GDM1 (cell line): ENCODE measurements around the gene MEIS2.

Source experiments
- DNase-seq: peaks from one replicate; lab custom pipeline; 2025; lab: John Stamatoyannopoulos, UW

The MEIS2 gene

DNA sequence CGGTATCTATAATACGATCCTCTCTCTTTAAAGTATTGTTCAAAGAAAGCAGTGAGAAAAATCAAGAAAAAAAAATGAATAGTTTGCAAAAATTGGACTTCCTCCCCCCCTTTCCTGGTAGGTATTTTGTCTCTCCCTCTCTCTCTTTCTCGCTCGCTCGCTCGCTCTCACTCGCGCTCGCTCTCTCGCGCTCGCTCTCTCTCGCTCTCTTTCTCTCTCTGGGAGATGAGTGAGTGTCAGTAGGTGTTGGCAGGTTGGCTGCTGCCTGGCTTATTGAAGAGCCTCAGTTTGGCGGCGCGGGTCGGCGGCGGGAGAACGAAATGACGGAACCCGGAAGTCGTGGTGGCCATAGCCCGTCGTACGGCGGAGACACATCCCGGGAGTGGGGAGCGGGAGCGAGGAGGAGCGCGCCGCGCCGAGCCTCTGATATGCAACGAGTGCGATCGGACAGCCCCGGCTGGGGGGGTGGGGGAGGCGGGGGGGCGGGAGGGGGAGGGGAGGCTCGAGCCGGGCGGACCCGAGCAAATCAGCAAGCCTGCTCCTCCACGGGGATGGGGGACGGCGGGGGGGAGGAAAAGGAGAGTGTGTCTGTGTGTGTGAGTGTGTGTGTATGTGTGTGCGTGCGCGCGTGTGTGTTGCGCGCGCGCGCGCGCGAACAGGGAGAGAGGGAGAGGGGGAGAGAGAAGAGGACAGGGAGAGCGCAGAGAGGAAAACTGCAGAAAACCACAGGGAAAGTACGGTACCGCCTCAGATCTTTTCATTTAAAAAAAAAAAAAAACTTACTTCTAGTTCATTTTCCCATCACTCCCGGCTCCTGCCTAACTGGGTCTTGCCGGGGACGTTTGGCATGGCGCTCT is at the start of gene MEIS2:
TSS of gene MEIS2 (minus strand) at position 441 of the 857 bp plus-strand sequence. CDS start 1,083 bp downstream, outside the sequence.
- no peak for DNase-seq

DNA sequence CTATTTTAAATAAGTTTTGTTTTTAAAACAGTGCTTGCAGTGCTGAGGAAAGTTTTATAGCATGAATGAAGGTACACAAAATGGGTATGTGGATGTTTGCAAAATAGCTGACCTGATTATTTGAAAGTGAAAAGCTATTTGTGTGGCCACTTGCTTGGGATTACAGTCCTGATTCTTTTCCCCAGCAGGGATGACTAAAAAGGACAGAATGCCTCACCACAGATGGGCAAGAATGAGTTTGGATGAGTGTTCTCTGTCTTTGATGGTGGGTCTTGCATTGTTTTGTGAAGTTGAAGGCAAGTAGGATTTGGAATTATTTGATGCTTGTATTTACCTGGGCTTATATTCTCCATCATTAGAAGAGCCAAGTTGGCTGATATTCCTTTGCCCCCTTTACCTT is 48.8 kb upstream of the MEIS2 start:
- no peak for DNase-seq

DNA sequence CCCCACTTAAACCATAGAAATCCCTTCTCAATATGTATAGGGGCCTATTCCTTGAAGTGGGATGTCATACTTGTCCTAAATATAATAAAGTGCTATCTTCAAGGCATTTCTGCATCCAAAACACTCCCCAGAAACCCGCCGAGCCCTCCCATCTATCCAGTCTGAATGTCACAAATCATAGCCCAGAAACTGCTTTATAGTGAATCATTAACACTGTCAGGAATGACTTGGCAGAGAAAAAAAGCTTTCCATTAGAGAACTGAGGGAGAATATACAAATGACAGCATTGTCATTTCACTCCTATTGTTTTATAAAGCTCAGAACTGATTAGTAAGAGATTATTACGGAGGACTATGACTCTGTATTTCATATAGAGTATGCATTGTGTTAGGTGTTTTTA is 48.4 kb upstream of the MEIS2 start:
- no peak for DNase-seq

DNA sequence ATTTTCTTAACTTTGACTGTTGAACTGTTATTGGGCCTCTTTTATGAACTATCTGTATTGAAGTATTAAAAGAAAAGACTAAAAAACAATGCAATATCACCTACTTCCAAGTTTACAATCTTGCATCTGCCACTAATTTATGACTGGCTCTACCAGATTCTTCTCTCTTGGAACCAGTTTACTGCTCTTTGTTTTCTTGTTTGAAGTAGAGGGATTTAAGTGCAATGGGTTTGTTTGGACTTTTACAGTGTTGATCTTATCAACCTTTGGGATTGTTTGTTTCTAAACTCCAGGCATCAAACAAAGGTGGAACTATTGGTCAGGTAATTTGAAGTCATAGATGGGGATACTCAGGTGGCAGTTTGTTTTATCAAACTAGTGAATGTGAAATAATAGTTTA is 43.0 kb upstream of the MEIS2 start:
- no peak for DNase-seq

DNA sequence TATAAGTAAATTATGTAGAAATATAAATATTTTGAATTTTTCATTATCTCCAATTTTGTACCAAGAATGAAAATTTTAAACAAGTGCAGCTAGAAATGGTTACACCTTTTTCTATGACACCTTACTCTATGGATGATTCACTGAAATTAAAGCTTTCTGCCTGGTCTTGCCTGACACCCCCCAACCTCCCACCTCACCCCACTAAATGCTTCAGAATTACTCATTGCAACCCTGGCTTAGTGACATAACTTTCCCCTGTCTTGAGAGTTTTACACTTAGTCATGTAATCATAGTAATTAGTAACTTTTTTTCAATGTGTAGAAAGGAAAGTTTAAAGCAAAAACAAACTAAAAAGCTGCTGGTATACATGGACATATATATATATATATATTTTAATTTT is 42.0 kb upstream of the MEIS2 start:
- no peak for DNase-seq

DNA sequence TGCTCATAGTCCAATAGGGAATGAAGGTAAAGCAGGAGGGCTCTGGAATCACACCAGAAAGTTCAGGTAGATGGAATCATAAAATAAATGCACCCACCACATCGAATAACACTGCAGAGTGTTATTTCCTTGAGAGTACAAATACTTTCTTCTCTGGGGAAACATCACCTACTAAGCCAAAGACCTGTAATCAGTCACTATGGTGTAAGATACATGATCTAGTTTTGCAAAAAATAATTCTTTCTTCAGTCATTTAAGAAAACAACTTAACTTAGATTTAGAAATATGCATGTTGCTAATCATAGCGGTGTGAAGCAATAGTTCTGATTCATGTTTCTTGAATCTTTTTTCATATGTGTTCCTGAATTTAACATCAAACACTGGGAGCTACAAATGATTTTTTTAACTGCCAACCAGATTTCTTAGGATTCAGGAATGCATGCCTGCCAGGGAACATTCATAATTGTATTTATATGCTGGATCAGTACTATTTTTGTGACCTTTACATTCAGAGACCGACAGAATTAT is 40.2 kb upstream of the MEIS2 start:
- DNase-seq, result no peak

DNA sequence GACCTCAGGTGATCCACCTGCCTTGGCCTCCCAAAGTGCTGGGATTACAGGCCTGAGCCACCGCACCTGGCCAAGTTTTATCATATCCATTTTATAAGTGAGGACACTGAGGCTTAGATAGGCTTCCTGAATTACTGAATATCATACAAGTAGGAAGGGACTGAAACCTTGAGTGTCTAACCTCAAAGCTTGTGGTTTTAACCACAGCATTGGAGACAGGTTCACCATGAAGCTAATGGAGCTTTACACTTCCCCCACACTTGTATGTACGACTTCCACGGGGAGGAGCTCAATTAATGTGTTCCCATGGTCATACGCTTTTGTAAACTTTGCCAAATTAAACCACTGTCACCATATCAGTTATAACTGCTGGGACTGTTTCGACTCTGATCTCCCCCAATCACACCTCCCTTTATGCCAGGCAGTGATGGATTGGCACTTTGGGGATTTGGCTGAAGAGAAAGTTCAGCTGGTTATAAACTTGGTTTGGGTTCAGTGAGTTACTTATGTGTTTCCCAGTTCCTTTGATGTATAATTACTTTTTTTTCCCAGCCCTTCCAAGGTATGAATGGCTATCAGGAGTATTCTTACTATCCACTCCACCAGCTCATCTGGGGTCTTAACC is 38.4 kb upstream of the MEIS2 start:
- DNase-seq, result no peak

DNA sequence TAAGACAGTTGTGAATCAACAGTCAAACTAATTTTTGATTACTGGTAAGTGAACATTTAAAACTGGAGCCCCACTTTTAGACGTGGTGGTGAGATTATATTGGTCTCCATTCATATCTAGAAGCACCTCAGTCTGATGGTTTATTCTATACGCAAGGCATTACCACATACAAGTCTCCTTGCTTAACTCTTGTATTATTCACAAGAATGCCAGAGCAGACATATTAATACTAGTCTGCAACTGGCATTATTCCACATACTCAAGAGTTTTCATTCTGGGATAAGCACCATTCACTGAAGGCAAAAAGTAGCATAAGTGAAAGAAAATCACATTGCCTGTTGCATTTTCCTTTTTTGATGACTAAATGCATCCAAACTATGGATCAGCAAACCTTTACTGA is 36.9 kb upstream of the MEIS2 start:
- no peak for DNase-seq

DNA sequence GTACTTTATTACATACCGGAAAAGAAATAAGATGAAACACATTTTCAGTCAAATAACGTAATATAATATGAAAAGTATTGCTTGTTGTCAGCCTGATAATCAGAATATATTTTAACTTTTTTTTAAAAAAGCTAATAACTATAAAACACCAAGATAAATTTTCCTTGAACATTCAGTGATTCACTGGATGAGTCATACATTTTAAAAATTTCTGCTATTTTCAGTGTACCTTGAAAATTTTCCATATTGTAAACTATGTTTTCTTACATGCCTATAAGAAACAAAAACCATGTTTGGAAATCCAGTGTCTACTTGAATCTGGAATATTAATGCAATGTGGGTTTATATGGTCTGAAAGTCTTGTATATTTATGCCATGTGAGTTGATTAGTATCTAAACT is 36.3 kb upstream of the MEIS2 start:
- no peak for DNase-seq

DNA sequence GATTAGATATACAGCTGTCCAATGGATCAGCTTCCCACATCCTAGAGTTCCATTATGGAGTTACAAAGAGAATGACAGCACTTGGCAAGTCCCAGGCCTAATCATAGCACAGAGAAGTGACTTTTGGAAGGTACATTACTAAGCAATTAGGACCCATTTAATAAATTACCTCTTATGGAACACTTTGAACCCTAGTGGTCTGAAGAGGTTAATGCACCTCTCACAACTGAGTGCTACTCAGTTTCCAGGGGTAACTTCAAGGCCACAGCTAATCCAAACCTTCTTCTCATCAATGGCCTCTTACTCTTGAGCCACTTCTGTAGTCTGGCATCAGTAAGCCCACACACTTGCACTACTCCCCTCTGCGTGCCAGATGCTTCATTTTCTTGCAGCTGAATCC is 34.9 kb upstream of the MEIS2 start:
- DNase-seq, result no peak

DNA sequence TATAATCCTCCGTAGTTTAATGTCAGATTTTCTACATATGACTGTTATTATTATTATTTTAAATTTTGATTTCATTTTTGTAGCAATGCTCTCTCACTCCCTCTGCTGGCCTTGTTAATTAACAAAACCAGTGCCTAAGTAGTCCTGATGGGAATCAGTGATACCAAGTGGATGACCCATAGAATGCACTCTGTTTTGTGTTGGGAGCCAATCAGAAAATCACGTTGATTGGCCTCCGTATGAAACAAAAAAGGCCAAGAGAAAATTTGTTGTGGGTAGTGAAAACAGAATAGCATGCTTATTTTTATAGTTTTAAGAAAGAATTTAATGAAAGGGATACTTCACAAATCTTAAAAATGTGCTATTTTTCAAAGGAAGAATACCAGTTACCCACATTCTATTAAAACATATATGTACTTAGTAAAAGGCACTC is 34.4 kb upstream of the MEIS2 start:
- DNase-seq, result no peak

DNA sequence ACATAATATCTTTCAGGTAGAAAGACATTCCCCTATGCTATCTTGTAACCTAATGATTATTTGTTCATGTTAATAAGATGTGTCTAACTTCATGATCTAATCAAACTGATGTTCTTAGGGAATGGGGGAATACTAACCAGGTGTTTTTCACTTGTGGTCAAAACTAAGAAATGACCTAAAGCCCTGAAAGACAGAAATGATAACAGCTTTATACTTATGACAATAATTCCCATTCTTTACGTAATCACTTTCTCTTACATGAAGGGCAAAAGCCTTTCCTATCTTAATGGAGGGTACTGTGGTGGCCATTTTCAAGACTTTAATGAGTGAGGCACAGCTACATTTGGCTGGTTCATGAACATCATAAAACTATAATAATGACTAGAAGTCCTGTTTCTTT is 33.9 kb upstream of the MEIS2 start:
- no peak for DNase-seq

DNA sequence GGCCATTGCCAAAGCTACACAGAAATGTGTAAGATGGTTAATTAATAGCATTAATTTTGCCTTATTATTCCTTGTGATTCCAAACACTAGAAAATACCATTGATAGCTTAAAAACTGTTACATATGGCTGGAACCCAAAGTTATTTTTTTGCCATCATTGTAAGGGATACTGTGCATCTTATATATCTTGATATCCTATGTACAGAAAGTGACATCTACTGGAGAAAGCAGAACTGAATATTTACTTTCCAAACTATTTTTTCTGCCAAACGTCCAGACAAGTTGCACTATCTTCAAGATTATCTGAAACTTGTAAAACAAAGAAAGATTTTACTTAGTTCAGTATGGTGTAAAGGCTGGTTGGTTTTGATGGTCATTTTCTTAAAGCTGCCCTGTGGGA is 33.3 kb upstream of the MEIS2 start:
- no peak for DNase-seq

DNA sequence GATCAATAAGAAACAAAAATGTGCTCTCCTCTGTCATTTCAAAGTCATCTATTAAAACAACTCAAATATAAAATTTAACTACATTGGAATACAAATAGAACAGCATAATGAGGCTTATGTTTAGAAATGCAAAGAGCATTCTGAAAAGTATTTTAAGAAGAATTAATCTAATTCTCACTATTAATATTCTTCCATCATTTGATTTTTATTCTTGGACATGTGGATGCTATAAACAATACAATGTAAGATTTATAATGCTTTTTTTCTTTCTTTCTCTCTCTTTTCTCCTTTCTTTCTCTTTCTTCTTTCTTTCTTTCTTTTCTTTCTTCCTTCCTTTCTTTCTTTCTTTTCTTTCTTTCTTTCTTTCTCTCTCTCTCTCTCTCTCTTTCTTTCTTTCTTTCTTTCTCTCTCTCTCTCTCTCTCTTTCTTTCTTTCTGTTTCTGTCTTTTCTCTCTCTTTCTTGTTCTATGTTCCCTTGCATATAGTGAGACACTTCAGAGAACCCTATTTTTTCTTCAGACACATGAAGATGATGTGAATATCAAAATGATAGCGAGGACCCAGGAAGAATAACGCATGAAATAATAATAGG is 32.6 kb upstream of the MEIS2 start:
- no peak for DNase-seq

DNA sequence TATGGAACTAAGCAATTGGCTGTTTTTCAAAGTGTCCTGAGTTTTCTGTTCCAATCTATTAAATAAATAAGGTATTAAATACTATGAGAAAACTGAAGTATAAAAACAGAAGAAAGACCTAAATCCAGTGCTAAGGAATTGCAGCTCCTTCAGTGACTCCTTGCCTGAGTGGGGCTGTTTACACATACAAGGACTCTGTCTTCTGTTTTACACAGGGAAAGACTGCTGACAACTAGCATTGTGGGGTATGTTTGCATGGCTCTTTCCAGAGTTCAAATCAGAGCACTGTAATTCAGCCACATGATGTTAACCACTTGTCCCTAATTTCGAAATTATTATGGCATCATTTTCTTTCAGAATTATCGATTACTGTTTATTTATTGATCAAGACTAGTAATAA is 31.3 kb upstream of the MEIS2 start:
- DNase-seq, result no peak

DNA sequence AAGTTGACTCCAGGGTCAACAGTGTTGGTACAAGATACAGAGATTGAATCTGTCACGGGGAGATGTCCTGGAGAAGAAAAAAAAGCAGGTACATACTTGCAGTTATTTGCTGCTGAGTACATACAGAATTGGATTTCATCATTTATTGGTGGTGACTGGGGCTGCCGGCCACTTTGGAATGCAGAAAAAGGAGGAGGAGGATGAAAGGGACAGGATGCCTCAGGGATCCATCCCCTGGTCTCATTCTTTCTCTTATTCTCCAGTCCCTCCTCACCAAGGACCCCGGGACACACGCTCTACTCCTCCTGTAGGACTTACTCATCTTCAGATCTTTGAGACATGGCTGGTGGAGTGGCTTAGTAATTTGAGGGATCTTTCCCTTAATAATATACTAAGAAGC is 30.0 kb upstream of the MEIS2 start:
- no peak for DNase-seq

DNA sequence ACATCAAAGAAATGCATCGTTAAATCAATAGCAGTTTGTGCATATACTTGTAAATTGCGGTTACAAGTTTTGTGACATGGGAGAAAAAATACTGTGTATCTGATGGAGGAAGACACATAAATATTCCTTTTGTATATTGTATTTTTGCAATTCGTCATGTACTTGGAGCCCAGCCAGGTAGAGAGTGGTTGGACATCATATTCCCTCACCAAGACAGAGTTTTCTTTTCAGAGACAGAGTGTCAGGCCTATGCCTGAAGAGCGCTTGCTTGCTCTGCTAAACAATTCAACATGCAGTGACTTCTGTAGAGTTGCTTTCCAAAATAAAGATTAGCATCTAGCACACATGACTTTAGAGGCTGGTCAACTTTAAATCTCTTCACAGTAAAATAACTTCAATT is 24.8 kb upstream of the MEIS2 start:
- DNase-seq, result no peak

DNA sequence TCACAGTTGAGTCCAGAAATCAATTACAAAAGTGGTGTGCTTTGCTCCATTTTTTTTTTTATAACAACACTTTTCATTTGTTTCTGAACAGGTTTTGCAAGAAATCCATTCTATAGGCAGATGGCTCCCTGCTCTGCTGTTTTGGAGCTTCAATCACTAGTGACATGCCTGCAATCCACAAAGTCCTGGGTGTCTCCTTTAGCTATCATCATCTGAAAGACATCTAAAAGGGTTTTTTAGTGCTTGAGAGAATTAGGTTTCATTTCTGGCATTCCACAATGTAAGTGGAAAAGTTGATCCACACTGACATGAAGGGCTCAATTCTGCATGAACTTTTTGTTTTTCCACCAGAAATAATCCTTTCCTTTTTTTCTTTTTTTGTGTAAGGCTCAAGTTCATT is 24.0 kb upstream of the MEIS2 start:
- no peak for DNase-seq

DNA sequence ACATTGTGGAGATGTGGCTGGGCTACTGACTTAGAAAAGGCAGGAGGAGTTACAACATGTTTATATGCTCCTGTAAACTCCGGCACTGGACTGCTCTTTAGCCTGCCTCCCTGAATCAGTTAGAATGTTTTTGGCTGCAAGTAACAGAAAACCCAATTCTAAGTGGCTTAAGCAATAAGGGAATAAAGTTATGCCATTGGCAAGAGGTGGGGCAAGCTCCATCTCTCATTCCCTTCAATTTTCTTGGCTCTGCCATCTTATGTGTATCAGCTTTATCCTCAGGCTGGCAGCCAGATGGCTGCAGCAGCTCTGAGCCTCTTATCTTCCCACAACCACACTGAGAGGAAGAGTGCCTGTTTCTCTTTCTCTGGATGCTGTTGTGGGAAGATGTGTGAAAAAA is 22.4 kb upstream of the MEIS2 start:
- DNase-seq, result no peak

DNA sequence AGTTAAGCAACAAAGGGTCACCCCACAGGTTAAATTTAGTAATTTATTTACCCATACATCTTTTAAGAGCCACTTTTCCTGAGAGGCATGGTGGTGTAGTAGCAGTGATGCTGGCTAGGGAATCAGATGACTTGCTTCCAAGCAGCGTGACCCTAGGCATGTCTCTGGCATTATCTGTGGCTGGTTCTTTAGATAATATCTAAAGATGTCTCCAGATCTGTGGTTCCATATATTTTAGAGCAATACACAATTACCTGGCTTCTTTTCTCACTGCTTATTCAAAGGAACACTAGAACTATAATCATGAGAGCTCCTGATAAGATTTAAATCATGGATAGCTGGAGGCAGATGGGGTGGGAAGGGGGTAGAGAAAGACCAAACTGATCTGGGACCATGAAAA is 21.1 kb upstream of the MEIS2 start:
- DNase-seq, result no peak

DNA sequence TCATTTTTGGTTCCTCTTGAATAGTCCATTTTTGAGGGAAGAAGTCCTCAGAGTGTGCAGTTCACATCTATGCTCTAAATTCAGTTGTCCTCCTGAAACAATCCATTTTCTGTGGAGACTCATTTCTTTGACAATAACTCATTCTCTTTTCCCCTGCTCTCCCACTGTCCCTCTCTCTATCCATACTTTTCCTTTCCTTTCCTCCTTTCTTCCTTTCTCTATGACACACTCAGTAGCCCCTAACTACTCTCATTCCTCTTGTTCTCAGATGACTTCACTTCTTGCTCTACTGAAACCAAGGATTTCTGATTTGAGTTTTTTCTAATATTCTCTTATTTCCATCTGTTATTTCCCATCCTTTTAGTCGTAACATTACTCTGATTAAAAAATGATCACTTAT is 16.7 kb upstream of the MEIS2 start:
- DNase-seq, result no peak

DNA sequence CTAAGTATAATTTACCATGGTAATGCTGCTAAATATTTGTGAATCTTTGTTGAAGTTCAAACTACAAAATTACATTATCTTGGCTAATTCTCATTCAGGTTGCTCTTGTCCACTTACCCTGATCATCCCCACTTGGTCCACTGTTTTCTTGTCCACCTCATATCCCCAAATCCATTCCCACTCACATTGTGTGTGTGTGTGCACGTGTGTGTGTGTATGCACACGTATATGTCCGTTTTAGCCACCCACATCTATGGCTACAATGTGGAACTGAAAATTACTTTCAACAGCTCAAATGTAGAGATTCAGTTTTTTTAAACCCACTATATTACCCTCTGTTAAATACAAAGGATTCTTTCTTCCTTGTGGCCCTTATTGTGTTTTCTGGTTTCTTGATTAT is 15.2 kb upstream of the MEIS2 start:
- DNase-seq, result no peak
